Subcutaneous adipose tissue (tissue), 4 donors: Measurements from ENCODE around the gene IQCK. TPM values are rescaled to one million over a fixed set of nuclear protein-coding genes. Genes with fewer than 3 reads are reported as not detected.

Experiments
- CTCF ChIP-seq: fragments of 450-650 bp; IDR thresholded peaks from one replicate; pipeline ENCODE4 v1.5.1; 2016; ENCODE audit warnings: low read depth, mild to moderate bottlenecking, control low read depth, antibody characterized with exemption, moderate library complexity
- total RNA-seq, 4 donors: library from RNA; depleted of rRNA; stranded (reverse); fragments of >200 nt; gene quantifications; one replicate each; pipeline ENCODE4 v1.1.0, GENCODE V29; 2016

The IQCK gene
- total RNA-seq, 4 donors from 2014 or later, result 16.7 to 37.0 (median 26.9) TPM

GRCh38 chr16:19879241-19879792, 161.2 kb downstream of the IQCK start:
- TF ChIP-seq CTCF, result no peak

GRCh38 chr16:19881028-19881427, 163.0 kb downstream of the IQCK start:
- no peak for TF ChIP-seq CTCF

GRCh38 chr16:19881783-19882182, 163.7 kb downstream of the IQCK start:
- no peak for TF ChIP-seq CTCF

- no peak for TF ChIP-seq CTCF
Observed at GRCh38 chr16:19882186-19882585, 164.1 kb downstream of the IQCK start.

GRCh38 chr16:19882646-19883045, 164.6 kb downstream of the IQCK start:
- TF ChIP-seq CTCF, result no peak

GRCh38 chr16:19883296-19883965, 165.4 kb downstream of the IQCK start:
- no peak for TF ChIP-seq CTCF

GRCh38 chr16:19883966-19884485, 166.0 kb downstream of the IQCK start:
- TF ChIP-seq CTCF, result no peak
